ENCODE results near the gene TTC39B.

Gene TTC39B

GRCh38 chr9:15140051-15140450 is 167.0 kb downstream of the TTC39B start:
- no peaks in the 10 kb centered on the region for H3K9me3 ChIP-seq (ENCODE audit: control insufficient read depth, insufficient read depth, low read depth, low read length)
- POLR2A ChIA-PET: no interaction called here
- no peak overlapping the region for H3K27ac ChIP-seq (ENCODE audit: extremely low read depth, low read depth, low read length)
- TF ChIP-seq, protein P1, sequence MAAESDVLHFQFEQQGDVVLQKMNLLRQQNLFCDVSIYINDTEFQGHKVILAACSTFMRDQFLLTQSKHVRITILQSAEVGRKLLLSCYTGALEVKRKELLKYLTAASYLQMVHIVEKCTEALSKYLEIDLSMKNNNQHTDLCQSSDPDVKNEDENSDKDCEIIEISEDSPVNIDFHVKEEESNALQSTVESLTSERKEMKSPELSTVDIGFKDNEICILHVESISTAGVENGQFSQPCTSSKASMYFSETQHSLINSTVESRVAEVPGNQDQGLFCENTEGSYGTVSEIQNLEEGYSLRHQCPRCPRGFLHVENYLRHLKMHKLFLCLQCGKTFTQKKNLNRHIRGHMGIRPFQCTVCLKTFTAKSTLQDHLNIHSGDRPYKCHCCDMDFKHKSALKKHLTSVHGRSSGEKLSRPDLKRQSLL (tag by site-specific recombination; IDR thresholded peaks at IDR 0.05): no peak
- TF ChIP-seq ZNF19 (tag by site-specific recombination; IDR thresholded peaks at IDR 0.05; ENCODE audit: low read depth) (no peak), ZNF274 (IDR thresholded peaks at IDR 0.05; ENCODE audit: low read length) (no peak), ZNF274 (tag by site-specific recombination; IDR thresholded peaks at IDR 0.05; ENCODE audit: borderline replicate concordance) (no peak), ZNF335 (tag by site-specific recombination; conservative IDR thresholded peaks at IDR 0.05) (no peak), WT1 (tag by site-specific recombination; IDR thresholded peaks at IDR 0.05) (no peak), ZNF548 (tag by site-specific recombination; IDR thresholded peaks at IDR 0.05) (no peak), ZBTB20 (tag by site-specific recombination; IDR thresholded peaks at IDR 0.05) (no peak), ZFP37 (tag by site-specific recombination; IDR thresholded peaks at IDR 0.05) (no peak), ZNF239 (tag by site-specific recombination; IDR thresholded peaks at IDR 0.05) (no peak), ZNF654 (tag by site-specific recombination; IDR thresholded peaks at IDR 0.05; ENCODE audit: low read depth) (no peak), ZNF366 (tag by site-specific recombination; conservative IDR thresholded peaks at IDR 0.05) (no peak), ZNF311 (tag by site-specific recombination; IDR thresholded peaks at IDR 0.05; ENCODE audit: borderline replicate concordance) (no peak), PRDM10 (tag by site-specific recombination; IDR thresholded peaks at IDR 0.05) (no peak), ZNF837 (tag by site-specific recombination; IDR thresholded peaks at IDR 0.05) (no peak), IKZF3 (tag by site-specific recombination; IDR thresholded peaks at IDR 0.05) (no peak), ZNF433 (tag by site-specific recombination; IDR thresholded peaks at IDR 0.05; ENCODE audit: low read depth) (no peak), ZNF211 (tag by site-specific recombination; IDR thresholded peaks at IDR 0.05; ENCODE audit: low read depth) (no peak)
- peaks cover 5% of the 10 kb centered on the region; the same call in 1 of the 2 replicates for H3K4me1 ChIP-seq (ENCODE audit: control insufficient read depth, insufficient read depth, low read length)
- H3K4me3 ChIP-seq (ENCODE audit: low read depth, low read length): no peak overlapping the region
- CTCF ChIA-PET: interaction anchor here (0.6 to 3.1 kb wide), 2 partner anchors 37 to 300 kb away, joined by 3 to 12 read pairs; no protein-coding TSS in a partner anchor
- H3K36me3 ChIP-seq (ENCODE audit: control insufficient read depth in 2 of 2, insufficient read depth in 1 of 2, low read length in 2 of 2): no peaks in the 10 kb centered on the region

- ChIA-PET CTCF (no interaction called here), POLR2A (no interaction called here)
- no peak for TF ChIP-seq ZSCAN18 (tag by site-specific recombination; IDR thresholded peaks at IDR 0.05)
- TF ChIP-seq, protein P2, sequence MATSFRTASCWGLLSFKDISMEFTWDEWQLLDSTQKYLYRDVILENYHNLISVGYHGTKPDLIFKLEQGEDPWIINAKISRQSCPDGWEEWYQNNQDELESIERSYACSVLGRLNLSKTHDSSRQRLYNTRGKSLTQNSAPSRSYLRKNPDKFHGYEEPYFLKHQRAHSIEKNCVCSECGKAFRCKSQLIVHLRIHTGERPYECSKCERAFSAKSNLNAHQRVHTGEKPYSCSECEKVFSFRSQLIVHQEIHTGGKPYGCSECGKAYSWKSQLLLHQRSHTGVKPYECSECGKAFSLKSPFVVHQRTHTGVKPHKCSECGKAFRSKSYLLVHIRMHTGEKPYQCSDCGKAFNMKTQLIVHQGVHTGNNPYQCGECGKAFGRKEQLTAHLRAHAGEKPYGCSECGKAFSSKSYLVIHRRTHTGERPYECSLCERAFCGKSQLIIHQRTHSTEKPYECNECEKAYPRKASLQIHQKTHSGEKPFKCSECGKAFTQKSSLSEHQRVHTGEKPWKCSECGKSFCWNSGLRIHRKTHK (tag by site-specific recombination; IDR thresholded peaks at IDR 0.05): no peak
- TF ChIP-seq ZNF544 (tag by site-specific recombination; IDR thresholded peaks at IDR 0.05): no peak
- no peak for TF ChIP-seq HOXA7 (CRISPR knock-in tag; IDR thresholded peaks at IDR 0.05; ENCODE audit: borderline replicate concordance)
- no peak for TF ChIP-seq ZNF302 (tag by site-specific recombination; IDR thresholded peaks at IDR 0.05; ENCODE audit: low read depth)
- TF ChIP-seq ZBTB49 (tag by site-specific recombination; IDR thresholded peaks at IDR 0.05; ENCODE audit: low read depth): no peak
- TF ChIP-seq ZNF791 (tag by site-specific recombination; IDR thresholded peaks at IDR 0.05): no peak
Measured at GRCh38 chr9:15139469-15139868, 167.5 kb downstream of the TTC39B start.

More at GRCh38 chr9:15139469-15139868, 167.5 kb downstream of the TTC39B start:
- peaks cover 2% of the 10 kb centered on the region; the same call in 1 of the 2 replicates for H3K4me1 ChIP-seq (ENCODE audit: control insufficient read depth, insufficient read depth, low read length)
- H3K36me3 ChIP-seq (ENCODE audit: control insufficient read depth in 2 of 2, insufficient read depth in 1 of 2, low read length in 2 of 2): no peaks in the 10 kb centered on the region
- no peak overlapping the region for H3K4me3 ChIP-seq (ENCODE audit: low read depth, low read length)
- no peaks in the 10 kb centered on the region for H3K9me3 ChIP-seq (ENCODE audit: control insufficient read depth, insufficient read depth, low read depth, low read length)
- no peak overlapping the region for H3K27ac ChIP-seq (ENCODE audit: extremely low read depth, low read depth, low read length)
